Activated CD8-positive, alpha-beta memory T cell treated with anti-CD3 and anti-CD28 coated beads for 36 hours (primary cell): ENCODE measurements around the gene ABCB9. TPM values are rescaled to one million over a fixed set of nuclear protein-coding genes. Genes with fewer than 3 reads are reported as not detected.
"Not testable (repeated sequence)": the region's sequence is repeated elsewhere in the genome, so short reads cannot be mapped to it uniquely, and the experiment has no call there.

Experiments used
- CTCF ChIA-PET: fragments of 350-600 bp; sonication (Branson Sonifier 250); formaldehyde crosslinking; loops from one replicate; lab custom pipeline; 2021; ENCODE audit warnings: antibody characterized with exemption; lab: Charles Lee
- POLR2A ChIA-PET: fragments of 350-600 bp; sonication (Branson Sonifier 250); formaldehyde crosslinking; loops from one replicate; lab custom pipeline; 2021; ENCODE audit warnings: antibody characterized with exemption; lab: Charles Lee
- total RNA-seq, 2 experiments: library from RNA; stranded (reverse); gene quantifications; one replicate each; pipeline ENCODE4 v1.2.3, GENCODE V29; 2021

ABCB9 gene
- 1 to 10 TPM; 4.5 to 4.8 TPM for total RNA-seq

GRCh38 chr12:122965851-122966742 is at the start of gene ABCB9:
ABCB9 (minus strand) TSS chr12:122966463; CDS start chr12:122960235, 6,228 bp downstream.
- CTCF ChIA-PET = interaction anchor here (0.5 to 1.3 kb wide), 5 partner anchors 69 to 272 kb away, joined by 3 read pairs; no protein-coding TSS in a partner anchor
- POLR2A ChIA-PET = interaction anchor here (0.6 to 1.3 kb wide), 4 partner anchors 9 to 130 kb away, joined by 3 to 17 read pairs (median 4); partner anchors contain the start of gene OGFOD2

DNA sequence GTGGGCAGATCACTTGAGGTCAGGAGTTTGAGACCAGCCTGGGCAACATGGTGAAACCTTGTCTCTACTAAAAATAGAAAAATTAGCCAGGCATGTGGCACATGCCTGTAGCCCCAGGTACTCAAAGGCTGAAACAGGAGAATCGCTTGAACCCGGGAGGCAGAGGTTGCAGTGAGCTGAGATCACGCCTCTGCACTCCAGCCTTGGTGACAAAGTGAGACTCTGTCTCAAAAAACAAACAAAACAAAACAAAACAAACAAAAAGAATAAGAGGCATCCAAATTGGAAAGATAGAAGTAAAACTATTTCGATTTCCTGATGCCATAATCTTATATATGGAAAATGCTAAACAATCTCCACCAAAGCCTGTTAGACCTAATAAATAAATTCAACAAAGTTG is 48.2 kb upstream of the ABCB9 start:
- POLR2A ChIA-PET, CTCF ChIA-PET: not testable (repeated sequence)

DNA sequence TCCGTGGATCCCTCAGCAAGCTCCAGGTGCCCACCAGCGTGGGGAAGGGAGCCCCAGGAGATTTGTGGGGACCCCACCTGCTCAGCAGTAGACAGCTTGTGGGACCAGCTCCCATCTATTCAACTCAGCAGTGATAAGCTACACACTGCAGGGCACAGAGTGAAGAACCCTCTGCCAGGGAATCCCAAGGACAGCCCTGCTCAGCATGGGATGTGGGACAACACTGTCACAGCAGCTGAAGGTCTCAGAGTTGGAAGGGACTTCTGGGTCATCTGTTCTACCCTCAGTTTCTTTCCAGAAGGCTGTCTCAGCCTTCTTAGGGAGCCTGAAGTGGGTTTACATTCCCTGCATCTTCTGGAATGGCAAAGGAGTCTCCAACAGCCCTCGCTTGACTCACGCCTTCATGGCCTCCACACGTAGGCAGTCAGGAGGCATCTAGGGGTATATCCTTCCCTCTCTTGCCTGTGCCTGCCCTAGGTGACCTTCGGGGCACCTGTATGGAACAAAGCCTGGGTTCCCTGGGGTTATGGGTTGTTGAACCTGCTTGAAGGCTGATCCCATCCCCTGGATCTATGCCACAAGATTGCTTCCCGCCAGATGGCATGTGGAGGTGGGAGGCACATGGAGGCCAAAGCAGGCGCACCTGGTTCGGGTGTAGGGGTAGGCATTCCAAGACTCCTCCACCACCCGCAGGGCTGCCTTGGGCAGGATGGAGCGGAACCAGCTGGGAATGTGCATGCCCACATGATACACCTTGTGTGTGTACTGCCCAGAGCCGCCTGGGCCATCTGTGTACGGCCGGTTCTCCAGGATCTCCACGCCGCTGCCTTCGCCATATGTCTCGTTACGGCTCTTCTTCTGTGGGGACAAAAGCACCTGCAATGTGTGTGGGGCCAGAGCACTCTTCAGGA is 47.2 kb upstream of the ABCB9 start:
- POLR2A ChIA-PET = no interaction called here
- CTCF ChIA-PET = no interaction called here

- CTCF ChIA-PET = no interaction called here
- POLR2A ChIA-PET = no interaction called here
These were observed 45.4 kb upstream of the ABCB9 start for GRCh38 chr12:123011701-123012100.

GRCh38 chr12:123010681-123011080 is 44.4 kb upstream of the ABCB9 start:
- ChIA-PET CTCF (no interaction called here), POLR2A (no interaction called here)

DNA sequence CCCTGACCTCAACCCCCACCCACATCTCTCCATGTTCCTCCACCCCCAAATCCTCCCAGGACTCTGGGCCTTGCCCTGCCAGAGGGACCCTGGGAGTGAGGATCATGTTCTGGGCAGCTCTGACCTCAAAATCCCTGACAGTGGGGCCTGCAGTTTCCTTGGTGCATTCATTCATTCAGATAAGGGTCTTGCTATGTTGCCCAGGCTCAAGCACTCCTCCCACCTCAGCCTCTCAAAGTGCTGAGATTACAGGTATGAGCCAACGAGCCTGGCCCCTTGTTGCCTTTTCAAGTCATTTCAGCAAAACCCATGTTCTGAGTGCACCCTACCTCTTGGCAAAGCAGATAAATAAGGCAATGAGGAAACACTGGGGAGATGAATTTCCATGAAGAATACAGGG is 43.8 kb upstream of the ABCB9 start:
- ChIA-PET POLR2A (no interaction called here), CTCF (no interaction called here)

DNA sequence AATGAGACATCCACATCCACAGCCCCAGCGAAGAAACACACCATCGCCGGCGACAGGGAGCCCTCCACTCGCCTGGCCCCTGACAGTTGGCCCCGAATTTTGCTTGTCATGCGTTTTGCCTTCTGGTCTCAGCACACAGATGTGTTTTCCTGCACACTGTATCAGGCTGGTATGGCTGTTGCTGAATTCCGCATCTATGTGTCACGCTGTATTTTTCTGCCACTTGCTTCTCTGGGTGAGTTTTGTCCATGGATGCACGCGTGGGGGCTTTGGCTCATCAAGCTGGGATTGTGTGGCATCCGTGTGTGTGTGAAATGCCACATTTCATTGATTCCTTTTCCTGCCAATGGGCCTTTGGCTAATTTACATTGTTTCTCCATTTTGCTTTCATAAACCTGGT is 40.7 kb upstream of the ABCB9 start:
- ChIA-PET POLR2A (no interaction called here), CTCF (no interaction called here)

GRCh38 chr12:123005081-123005626 is 38.9 kb upstream of the ABCB9 start:
- ChIA-PET POLR2A (no interaction called here), CTCF (no interaction called here)

DNA sequence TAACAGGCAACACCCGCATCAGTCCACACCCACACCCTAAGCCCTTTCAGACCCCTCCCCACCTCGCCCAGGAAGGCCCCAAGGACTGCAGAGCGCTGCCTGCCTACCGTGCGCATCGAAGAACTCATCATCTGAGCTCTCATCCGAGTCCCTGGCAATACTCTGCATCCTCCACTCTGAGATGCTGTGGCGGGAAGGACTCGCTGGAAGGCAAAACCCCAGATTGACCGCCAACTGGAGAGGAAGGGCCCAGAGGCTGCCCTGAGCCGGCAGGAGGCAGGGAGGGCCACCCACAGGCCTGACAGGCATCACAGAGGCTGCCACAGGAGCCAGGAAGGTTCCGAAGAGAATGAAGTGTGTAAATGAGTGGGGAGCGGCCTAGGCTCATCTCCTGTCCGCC is 38.0 kb upstream of the ABCB9 start:
- ChIA-PET POLR2A (no interaction called here), CTCF (no interaction called here)

GRCh38 chr12:123003257-123003656 is 37.0 kb upstream of the ABCB9 start:
- ChIA-PET POLR2A (no interaction called here), CTCF (no interaction called here)

- POLR2A ChIA-PET = no interaction called here
- CTCF ChIA-PET = interaction anchor here (0.6 kb wide), 1 partner anchor 227 kb away, joined by 3 read pairs; the partner anchor contains the start of gene CCDC62
These were observed 35.2 kb upstream of the ABCB9 start for GRCh38 chr12:123001464-123001863.

- ChIA-PET POLR2A (no interaction called here), CTCF (no interaction called here)
These were observed 34.3 kb upstream of the ABCB9 start for GRCh38 chr12:123000578-123000977.

DNA sequence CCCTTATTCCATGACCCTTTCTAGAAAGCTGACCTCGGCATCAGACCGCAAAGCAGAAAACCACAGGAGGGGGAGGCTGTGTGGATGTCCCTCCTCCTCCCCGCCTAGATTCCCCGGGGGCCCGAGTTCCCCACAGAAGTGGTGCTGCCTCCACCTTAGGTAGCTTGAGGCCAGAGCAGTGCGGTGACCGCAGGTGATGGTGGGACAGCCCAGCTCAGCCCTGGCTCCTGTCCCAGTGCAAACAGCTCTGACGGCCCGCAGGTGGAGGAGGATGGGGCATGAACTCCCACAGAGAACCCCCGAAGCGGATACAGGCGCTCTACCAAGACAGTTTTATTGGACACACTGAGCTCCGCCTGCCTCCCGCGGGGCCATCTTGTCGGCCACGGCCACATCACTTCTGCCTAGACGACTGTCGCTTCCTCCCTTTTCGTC is 33.7 kb upstream of the ABCB9 start:
- ChIA-PET CTCF (interaction anchor here (1.5 kb wide), 1 partner anchor 11 kb away, joined by 4 read pairs; no protein-coding TSS in a partner anchor), POLR2A (no interaction called here)

GRCh38 chr12:122999196-122999946 is 33.1 kb upstream of the ABCB9 start:
- CTCF ChIA-PET = interaction anchor here (1.5 kb wide), 1 partner anchor 10 kb away, joined by 4 read pairs; no protein-coding TSS in a partner anchor
- POLR2A ChIA-PET = no interaction called here

DNA sequence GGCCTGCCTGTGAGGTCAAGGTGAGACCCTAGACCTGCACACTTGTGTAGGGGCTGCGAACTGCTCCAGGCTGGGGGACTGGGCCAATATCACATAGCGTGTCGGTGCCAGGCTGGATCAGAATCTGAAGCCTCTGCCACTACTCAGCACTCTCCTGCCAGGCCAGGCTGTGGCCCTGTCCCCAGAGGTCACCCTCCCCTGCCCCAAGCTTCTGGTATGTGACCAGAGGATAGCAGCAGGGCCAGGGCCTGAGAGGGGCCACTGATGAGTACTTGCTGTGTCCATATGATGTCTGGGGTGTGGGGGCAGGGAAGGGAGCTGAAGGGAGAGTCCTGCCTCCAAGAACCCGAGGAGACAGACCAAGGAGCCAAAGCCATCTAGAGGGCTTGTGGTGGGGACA is 32.1 kb upstream of the ABCB9 start:
- POLR2A ChIA-PET = no interaction called here

GRCh38 chr12:122997343-122998250 is 31.3 kb upstream of the ABCB9 start:
- ChIA-PET POLR2A (no interaction called here), CTCF (interaction anchor here (1.6 kb wide), 1 partner anchor 10 kb away, joined by 3 read pairs; no protein-coding TSS in a partner anchor)

More for the DNA sequence above, 32.1 kb upstream of the ABCB9 start:
- CTCF ChIA-PET = interaction anchor here (1.6 kb wide), 1 partner anchor 11 kb away, joined by 3 read pairs; no protein-coding TSS in a partner anchor

DNA sequence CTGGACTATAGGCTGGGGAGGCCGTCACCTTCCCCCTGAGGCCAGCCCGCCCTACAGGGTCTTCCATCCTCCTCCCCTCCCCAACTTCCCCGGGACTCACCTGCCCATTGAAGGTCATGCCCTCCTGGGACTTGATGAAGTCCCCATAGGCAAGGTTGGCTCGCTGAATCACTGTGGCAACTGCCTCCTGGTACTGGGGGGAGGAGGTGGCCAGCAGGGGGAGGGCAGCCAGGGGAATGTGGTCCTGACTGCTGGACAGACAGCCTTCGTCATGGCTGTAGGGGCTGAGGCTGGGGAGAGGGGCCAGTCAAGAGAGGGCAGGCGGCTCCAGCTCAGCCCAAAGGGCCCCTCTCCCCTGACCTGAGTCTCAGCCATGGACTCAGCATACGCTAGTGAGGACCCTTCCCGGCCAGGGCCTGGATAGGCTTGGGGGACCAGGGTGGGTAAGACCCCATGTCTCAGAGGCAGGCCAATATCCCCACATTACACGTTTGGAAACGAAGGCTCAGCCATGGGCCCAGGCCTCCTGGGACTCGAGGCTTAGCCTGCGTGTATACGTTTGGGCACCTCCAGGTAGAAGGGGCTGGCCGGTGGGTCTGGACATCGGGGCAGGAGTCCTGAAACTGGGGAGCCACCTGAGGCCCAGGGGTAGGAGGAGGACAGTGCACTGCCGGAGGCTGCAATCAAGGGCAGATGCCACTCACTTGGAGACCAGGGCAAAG is 30.5 kb upstream of the ABCB9 start:
- POLR2A ChIA-PET = no interaction called here
- CTCF ChIA-PET = interaction anchor here (1.6 kb wide), 1 partner anchor 9 kb away, joined by 3 read pairs; no protein-coding TSS in a partner anchor
